PFSK-1 (cell line): ENCODE data around the gene ZNF716.

ENCODE experiments used
- POLR2AphosphoS5 ChIP-seq: IDR thresholded peaks from 2 replicates; pipeline ENCODE4 v1.6.1; 2012; ENCODE audit warnings: low read depth, mild to moderate bottlenecking, control low read depth, low read length, moderate library complexity
- TAF1 ChIP-seq: IDR thresholded peaks from 2 replicates; pipeline ENCODE4 v1.6.1; 2012; ENCODE audit warnings: low read length, control low read depth, borderline replicate concordance; ENCODE audit not compliant: insufficient read depth

GRCh38 chr7:57427146-57427545, 22.8 kb upstream of the ZNF716 start:
- TF ChIP-seq TAF1 (no peak), POLR2AphosphoS5 (no peak)
